HG03045 (cell line): Measurements from ENCODE around the gene CCL27.
"Not testable (repeated sequence)": the region's sequence is repeated elsewhere in the genome, so short reads cannot be mapped to it uniquely, and the experiment has no call there.

Source experiments
- ATAC-seq: cut with Tn5 transposase; IDR thresholded peaks from one replicate; pipeline ENCODE4 v1.9.1; 2021; ENCODE audit warnings: mild to moderate bottlenecking, moderate library complexity; ENCODE audit not compliant: unreplicated experiment

CCL27 gene

GRCh38 chr9:34651876-34652601, 10.4 kb downstream of the CCL27 start, which contains the start of gene IL11RA:
Gene IL11RA (plus strand): TSS chr9:34652185. CDS start chr9:34655218, 3,033 bp downstream.
- no peak for ATAC-seq

- ATAC-seq, result no peak
Observed at GRCh38 chr9:34651321-34651720, 11.1 kb downstream of the CCL27 start.

GRCh38 chr9:34650816-34651215, 11.6 kb downstream of the CCL27 start:
- no peak for ATAC-seq

DNA sequence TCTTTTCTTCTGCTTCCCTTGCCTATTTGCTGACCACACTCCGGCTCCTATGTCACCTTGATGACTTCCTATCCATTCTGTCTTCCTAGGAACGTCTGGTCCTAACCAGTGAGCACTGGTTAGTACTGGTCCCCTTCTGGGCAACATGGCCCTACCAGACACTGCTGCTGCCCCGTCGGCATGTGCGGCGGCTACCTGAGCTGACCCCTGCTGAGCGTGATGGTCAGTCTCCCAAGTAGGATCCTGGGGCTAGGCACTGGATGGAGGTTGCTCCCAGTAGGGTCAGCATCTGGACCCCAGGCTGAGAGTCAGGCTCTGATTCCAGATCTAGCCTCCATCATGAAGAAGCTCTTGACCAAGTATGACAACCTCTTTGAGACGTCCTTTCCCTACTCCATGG, 13.8 kb downstream of the CCL27 start:
- no peak for ATAC-seq

- ATAC-seq, result no peak
Observed at GRCh38 chr9:34647651-34648050, 14.8 kb downstream of the CCL27 start.

- peak; percentile 19 for ATAC-seq
Observed at GRCh38 chr9:34647084-34647403, 15.4 kb downstream of the CCL27 start.

DNA sequence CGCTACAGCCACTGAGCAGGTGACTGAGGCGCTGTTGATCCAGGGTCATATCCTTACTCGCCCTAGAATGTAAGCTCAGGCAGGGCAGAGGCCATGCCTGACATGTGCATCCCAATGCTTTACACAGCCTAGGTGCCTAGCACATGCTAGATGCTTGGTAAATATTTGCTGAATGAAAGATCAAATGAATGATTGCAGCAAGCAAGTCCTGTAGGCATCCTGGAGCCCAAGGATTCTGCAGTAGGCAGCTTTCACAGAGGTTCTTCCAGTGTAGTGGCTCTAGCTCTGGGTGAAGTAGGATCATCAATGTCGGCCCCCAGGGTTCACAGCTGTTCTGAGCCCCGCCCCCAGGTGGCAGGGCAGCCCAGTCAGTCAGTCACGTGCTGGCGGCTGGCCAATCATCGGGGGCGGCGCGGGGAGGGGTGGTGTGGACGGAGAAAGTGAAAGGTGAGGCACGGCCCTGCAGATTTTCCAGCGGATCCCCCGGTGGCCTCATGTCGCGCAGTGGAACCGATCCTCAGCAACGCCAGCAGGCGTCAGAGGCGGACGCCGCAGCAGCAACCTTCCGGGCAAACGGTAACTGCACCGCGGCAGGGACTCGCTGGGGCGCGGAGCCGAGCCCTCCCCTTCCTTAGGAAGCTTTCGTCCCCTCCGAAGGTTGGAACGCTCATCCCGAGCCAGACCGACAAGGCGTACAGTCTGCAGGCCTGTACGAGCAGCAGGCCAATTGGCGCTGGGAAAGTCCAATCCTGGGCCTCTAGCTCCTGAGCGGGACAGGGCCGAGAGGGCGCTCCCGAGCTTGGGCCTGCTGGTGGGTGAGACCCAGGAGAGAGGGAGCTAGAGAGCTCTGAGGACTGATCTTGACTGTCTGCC, 16.0 kb downstream of the CCL27 start, which contains the start of gene GALT:
GALT (plus strand) TSS at position 465 of the 873 bp plus-strand sequence; CDS start at position 495, 30 bp downstream.
- peak; percentile 92 for ATAC-seq

GRCh38 chr9:34644766-34645314, 17.6 kb downstream of the CCL27 start:
- no peak for ATAC-seq

DNA sequence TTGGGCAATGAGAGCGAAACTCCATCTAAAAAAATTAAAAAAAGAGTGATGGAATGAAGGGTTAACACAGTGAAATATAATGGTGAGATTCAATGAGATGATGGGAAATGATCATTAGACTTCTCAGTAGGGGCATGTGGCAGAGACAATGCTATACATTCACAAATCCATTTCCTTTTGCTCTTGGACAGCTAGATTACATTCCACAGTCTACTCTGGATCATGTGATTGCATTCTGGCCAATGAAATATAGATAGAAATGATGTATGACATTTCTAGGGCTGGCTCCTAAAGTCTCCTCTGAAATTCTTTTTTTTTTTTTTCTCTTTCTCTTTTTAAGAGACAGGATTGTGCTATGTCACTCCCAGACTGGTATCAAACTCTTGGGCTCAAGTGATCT, 19.8 kb downstream of the CCL27 start:
- no peak for ATAC-seq

GRCh38 chr9:34639322-34639721, 23.1 kb downstream of the CCL27 start:
- not testable (repeated sequence) for ATAC-seq

GRCh38 chr9:34638138-34638445, 24.4 kb downstream of the CCL27 start:
- ATAC-seq, result no peak

- ATAC-seq, result peak; percentile 93
Observed at GRCh38 chr9:34637356-34638137, 24.9 kb downstream of the CCL27 start, which contains the start of gene SIGMAR1. Gene SIGMAR1 (minus strand): TSS chr9:34637787. CDS start chr9:34637697, 90 bp downstream.

DNA sequence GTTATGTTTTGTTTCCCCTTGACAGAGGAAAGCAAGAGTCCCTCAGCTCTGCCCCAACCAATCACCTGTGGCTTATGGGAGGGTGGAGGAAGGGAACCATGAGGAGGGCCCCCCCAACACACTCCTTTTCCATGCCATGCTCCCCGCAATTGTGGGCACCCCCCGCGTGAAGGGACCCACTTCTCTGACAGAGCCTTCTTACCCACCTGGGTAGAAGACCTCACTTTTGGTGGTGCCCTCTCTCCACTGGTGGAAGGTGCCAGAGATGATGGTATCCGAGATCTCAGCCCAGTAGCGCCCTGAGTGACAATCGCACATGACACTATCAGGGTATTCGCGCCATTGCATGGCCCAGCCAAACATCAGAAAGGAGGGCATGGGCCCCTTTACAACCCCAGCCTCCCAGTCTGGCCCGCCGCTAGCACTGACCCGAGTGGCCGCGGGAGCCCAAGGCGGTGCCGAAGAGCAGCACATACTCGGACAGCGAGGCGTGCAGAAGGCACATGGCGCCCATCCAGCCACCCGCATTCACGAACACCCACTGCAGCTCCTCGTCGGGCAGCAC, 25.6 kb downstream of the CCL27 start:
- ATAC-seq, result peak; percentile 4

GRCh38 chr9:34635556-34635955, 26.9 kb downstream of the CCL27 start:
- no peak for ATAC-seq

DNA sequence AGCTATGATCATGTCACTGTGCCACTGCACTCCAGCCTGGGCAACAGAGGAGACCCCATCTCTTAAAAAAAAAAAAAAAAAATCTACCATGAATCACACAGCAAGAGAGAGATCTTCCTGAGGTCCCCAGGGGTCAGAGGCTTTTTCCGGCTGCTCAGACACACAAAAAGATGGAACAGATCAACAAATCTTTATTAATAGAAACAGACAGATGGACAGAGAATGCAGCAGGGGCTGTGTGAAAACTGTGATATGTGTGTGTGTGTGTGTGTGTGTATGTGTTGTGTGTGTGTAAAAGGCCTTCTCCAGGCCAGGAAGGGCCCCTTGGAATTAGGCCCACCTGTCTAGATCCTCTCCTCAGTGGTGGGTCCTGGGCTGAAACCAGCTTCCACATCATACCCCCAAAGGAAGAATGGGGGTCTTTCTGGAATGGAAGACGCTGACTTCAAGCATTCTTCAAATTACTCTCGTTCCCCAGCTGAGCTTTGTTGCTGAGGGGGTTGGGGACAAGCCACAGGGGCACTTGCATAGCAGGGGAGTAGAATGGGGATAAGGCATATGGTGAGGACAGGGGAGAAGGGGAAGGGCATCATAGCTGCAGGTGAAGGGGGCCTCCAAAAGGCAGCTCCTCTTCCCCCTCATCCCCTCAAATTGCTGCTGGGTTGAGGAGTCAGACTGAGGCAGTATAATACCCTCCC, 27.8 kb downstream of the CCL27 start:
- no peak for ATAC-seq

- ATAC-seq, result peak; percentile 33
Observed at GRCh38 chr9:34633851-34634550, 28.5 kb downstream of the CCL27 start.

- ATAC-seq, result no peak
Observed at GRCh38 chr9:34633166-34633565, 29.3 kb downstream of the CCL27 start.

GRCh38 chr9:34630402-34631154, 31.9 kb downstream of the CCL27 start:
- ATAC-seq, result no peak

- no peak for ATAC-seq
Observed at GRCh38 chr9:34629491-34629808, 33.0 kb downstream of the CCL27 start.
